Spleen (tissue), 11 donors: ENCODE data around the gene JAM3. TPM values are rescaled to one million over a fixed set of nuclear protein-coding genes. Genes with fewer than 3 reads are reported as not detected.

Source experiments
- DNase-seq: peaks from one replicate; pipeline ENCODE4 v3.0.0-alpha.2; 2020
- H3K27ac ChIP-seq, 8 donors: fragments of 200-600 bp; sonication (generic) in 7 of 8; 1 replicate in 4 of 8; 2 replicates in 4 of 8; pipeline versions ENCODE4 v1.5.0 to v1.8.0; 2016 to 2021; ENCODE audit warnings: inconsistent platforms in 4 of 8, mild to moderate bottlenecking in 4 of 8, moderate library complexity in 1 of 8
- H3K27me3 ChIP-seq, 7 donors: fragments of 200-600 bp; sonication (generic) in 6 of 7; replicated peaks in 1 of 7; 1 replicate in 4 of 7; 2 replicates in 3 of 7; pipeline versions ENCODE4 v1.5.0 to v1.8.0; 2016 to 2021; ENCODE audit warnings: inconsistent platforms in 3 of 7, mild to moderate bottlenecking in 1 of 7
- H3K36me3 ChIP-seq, 6 donors: fragments of 200-600 bp; sonication (generic) in 5 of 6; 1 replicate in 4 of 6; 2 replicates in 2 of 6; pipeline versions ENCODE4 v1.5.0 to v1.8.0; 2016 to 2021; ENCODE audit warnings: inconsistent platforms in 2 of 6
- H3K4me1 ChIP-seq, 6 donors: fragments of 200-600 bp; sonication (generic) in 5 of 6; 1 replicate in 3 of 6; 2 replicates in 3 of 6; pipeline versions ENCODE4 v1.5.0 to v1.8.0; 2016 to 2021; ENCODE audit warnings: inconsistent platforms in 3 of 6
- H3K4me3 ChIP-seq, 8 donors: fragments of 200-600 bp; sonication (generic) in 7 of 8; 1 replicate in 4 of 8; 2 replicates in 4 of 8; pipeline versions ENCODE4 v1.5.0 to v1.8.0; 2016 to 2021; ENCODE audit warnings: inconsistent platforms in 4 of 8, mild to moderate bottlenecking in 4 of 8, moderate library complexity in 2 of 8
- H3K9me3 ChIP-seq, 8 donors: fragments of 200-600 bp; sonication (generic) in 7 of 8; 1 replicate in 4 of 8; 2 replicates in 4 of 8; pipeline versions ENCODE4 v1.5.0 to v1.8.0; 2016 to 2021; ENCODE audit warnings: inconsistent platforms in 4 of 8
- POLR2A ChIP-seq, 3 donors: fragments of 450-650 bp; IDR thresholded peaks; one replicate each; pipeline ENCODE4 v1.5.1; 2017; ENCODE audit warnings: antibody characterized with exemption in 3 of 3, mild to moderate bottlenecking in 1 of 3
- POLR2AphosphoS5 ChIP-seq, 3 donors: sonication (generic); formaldehyde crosslinking; IDR thresholded peaks; one replicate each; pipeline ENCODE4 v1.5.1; 2017; ENCODE audit warnings: antibody characterized with exemption in 3 of 3
- WGBS, 5 donors: extraction: QIAGEN DNeasy Blood & Tissue Kit in 3 of 5; methylation state at CpG; one replicate each; pipeline versions ENCODE4 v1.1.5 to v1.1.7; 2013 to 2018; 5-methylcytosine and 5-hydroxymethylcytosine counted together
- intact Hi-C: fragments of 100-400 bp; cut with DNase I; formaldehyde crosslinking; loops from one replicate; pipeline ENCODE4 v1.15.0; 2023; ENCODE audit warnings: low total_unique reads
- polyA plus RNA-seq, 3 donors: library from polyadenylated mRNA; stranded (reverse); fragments of 200-250 nt; gene quantifications; one replicate each; pipeline ENCODE4 v1.2.1, GENCODE V29; 2013
- total RNA-seq, 7 donors: library from RNA; depleted of rRNA in 3 of 7; stranded (reverse); fragments of >200 nt in 3 of 7; fragmentation: NEBNext Ultra II Directional in 4 of 7; extraction: Animal tissue kit (Norgen Biotek cat#: 25700) in 4 of 7; gene quantifications; one replicate each; pipeline versions ENCODE4 v1.1.0 to v1.2.1, GENCODE V29; 2016 to 2021
- TF ChIP-seq, protein P1 (sequence below), 11 experiments: fragments of 200-600 bp in 7 of 11; fragments of 450-650 bp in 4 of 11; sonication (generic) in 4 of 11; IDR thresholded peaks in 8 of 11; conservative IDR thresholded peaks in 3 of 11; 1 replicate in 7 of 11; 2 replicates in 4 of 11; pipeline versions ENCODE4 v1.4.0 to v1.8.0; 2016 to 2021; ENCODE audit warnings: antibody characterized with exemption in 11 of 11, inconsistent platforms in 4 of 11, mild to moderate bottlenecking in 1 of 11
- donor health status: healthy with polysubstance abuse.
- donor health status: DM: no; HTN: no; CAD: no; lungs with moderate emphysema.
- donor health status: DM: no; HTN: no; CAD: no.
- donor health status: Bipolar disorder and iron deficiency.
- donor health status: healthy.
- donor health status: DM: no; HTN: no; CAD: no.
- donor health status: DM: yes; HTN: yes; CAD: no.

Gene JAM3
- total and polyA plus RNA-seq, 10 donors, result 9.5 to 28.7 (median 23.2) TPM

DNA sequence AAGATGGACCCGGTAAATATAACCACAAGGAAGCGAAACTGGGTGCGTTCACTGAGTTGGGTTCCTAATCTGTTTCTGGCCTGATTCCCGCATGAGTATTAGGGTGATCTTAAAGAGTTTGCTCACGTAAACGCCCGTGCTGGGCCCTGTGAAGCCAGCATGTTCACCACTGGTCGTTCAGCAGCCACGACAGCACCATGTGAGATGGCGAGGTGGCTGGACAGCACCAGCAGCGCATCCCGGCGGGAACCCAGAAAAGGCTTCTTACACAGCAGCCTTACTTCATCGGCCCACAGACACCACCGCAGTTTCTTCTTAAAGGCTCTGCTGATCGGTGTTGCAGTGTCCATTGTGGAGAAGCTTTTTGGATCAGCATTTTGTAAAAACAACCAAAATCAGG, 80.5 kb downstream of the JAM3 start:
- H3K27ac ChIP-seq, result no peak overlapping the region
- H3K9me3 ChIP-seq, result no peaks in the 10 kb centered on the region
- no peak overlapping the region for H3K4me3 ChIP-seq
- intact Hi-C loops, result loop anchor here (10.0 kb wide), 1 partner anchor 225 kb away; no protein-coding TSS in a partner anchor
- H3K27me3 ChIP-seq, result no peaks in the 10 kb centered on the region
- 93 to 97% (median 94%) methylated on average over 16 of the region's 16 CpGs for WGBS, 5 donors
- TF ChIP-seq, protein P1, sequence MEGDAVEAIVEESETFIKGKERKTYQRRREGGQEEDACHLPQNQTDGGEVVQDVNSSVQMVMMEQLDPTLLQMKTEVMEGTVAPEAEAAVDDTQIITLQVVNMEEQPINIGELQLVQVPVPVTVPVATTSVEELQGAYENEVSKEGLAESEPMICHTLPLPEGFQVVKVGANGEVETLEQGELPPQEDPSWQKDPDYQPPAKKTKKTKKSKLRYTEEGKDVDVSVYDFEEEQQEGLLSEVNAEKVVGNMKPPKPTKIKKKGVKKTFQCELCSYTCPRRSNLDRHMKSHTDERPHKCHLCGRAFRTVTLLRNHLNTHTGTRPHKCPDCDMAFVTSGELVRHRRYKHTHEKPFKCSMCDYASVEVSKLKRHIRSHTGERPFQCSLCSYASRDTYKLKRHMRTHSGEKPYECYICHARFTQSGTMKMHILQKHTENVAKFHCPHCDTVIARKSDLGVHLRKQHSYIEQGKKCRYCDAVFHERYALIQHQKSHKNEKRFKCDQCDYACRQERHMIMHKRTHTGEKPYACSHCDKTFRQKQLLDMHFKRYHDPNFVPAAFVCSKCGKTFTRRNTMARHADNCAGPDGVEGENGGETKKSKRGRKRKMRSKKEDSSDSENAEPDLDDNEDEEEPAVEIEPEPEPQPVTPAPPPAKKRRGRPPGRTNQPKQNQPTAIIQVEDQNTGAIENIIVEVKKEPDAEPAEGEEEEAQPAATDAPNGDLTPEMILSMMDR (IDR thresholded peaks at IDR 0.05 in 8 of 11, conservative IDR thresholded peaks at IDR 0.05 in 3 of 11), result no peak
- TF ChIP-seq POLR2A (IDR thresholded peaks at IDR 0.05) (no peak), POLR2AphosphoS5 (IDR thresholded peaks at IDR 0.05) (no peak)
- peaks cover 0 to 100% (median 41%) of the 10 kb centered on the region in 6 donors for H3K36me3 ChIP-seq
- H3K4me1 ChIP-seq, result no peaks in the 10 kb centered on the region
- DNase-seq, result no peak

DNA sequence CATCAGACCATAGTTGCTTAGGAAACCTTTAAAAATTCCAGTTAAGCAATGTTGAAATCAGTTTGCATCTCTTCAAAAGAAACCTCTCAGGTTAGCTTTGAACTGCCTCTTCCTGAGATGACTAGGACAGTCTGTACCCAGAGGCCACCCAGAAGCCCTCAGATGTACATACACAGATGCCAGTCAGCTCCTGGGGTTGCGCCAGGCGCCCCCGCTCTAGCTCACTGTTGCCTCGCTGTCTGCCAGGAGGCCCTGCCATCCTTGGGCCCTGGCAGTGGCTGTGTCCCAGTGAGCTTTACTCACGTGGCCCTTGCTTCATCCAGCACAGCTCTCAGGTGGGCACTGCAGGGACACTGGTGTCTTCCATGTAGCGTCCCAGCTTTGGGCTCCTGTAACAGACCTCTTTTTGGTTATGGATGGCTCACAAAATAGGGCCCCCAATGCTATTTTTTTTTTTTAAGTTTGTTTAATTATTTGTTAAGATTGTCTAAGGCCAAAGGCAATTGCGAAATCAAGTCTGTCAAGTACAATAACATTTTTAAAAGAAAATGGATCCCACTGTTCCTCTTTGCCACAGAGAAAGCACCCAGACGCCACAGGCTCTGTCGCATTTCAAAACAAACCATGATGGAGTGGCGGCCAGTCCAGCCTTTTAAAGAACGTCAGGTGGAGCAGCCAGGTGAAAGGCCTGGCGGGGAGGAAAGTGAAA, 81.5 kb downstream of the JAM3 start:
- Histone ChIP-seq H3K4me1 (no peaks in the 10 kb centered on the region), H3K4me3 (no peak overlapping the region), H3K27me3 (no peaks in the 10 kb centered on the region), H3K27ac (no peak overlapping the region), H3K9me3 (no peaks in the 10 kb centered on the region), H3K36me3 (peaks cover 0 to 100% (median 45%) of the 10 kb centered on the region in 6 donors)
- intact Hi-C loops, result no loop called here
- WGBS, 5 donors, result 90 to 94% (median 91%) methylated on average over 12 of the region's 12 CpGs
- DNase-seq, result no peak
- no peak for TF ChIP-seq POLR2A (IDR thresholded peaks at IDR 0.05)
- TF ChIP-seq, protein P1 (IDR thresholded peaks at IDR 0.05 in 8 of 11, conservative IDR thresholded peaks at IDR 0.05 in 3 of 11), result no peak
- TF ChIP-seq POLR2AphosphoS5 (IDR thresholded peaks at IDR 0.05), result no peak

DNA sequence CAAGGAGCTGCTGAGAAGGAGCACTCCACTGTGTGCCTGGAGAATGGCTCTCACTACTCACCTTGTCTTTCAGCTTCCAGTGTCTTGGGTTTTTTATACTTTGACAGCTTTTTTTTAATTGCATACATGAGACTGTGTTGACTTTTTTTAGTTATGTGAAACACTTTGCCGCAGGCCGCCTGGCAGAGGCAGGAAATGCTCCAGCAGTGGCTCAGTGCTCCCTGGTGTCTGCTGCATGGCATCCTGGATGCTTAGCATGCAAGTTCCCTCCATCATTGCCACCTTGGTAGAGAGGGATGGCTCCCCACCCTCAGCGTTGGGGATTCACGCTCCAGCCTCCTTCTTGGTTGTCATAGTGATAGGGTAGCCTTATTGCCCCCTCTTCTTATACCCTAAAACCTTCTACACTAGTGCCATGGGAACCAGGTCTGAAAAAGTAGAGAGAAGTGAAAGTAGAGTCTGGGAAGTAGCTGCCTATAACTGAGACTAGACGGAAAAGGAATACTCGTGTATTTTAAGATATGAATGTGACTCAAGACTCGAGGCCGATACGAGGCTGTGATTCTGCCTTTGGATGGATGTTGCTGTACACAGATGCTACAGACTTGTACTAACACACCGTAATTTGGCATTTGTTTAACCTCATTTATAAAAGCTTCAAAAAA, 82.3 kb downstream of the JAM3 start:
- 84 to 91% (median 89%) methylated on average over 10 of the region's 10 CpGs for WGBS, 5 donors
- H3K36me3 ChIP-seq, result peaks cover 0 to 100% (median 50%) of the 10 kb centered on the region in 6 donors
- no peaks in the 10 kb centered on the region for H3K9me3 ChIP-seq
- intact Hi-C loops, result no loop called here
- H3K27ac ChIP-seq, result no peak overlapping the region
- DNase-seq, result no peak
- no peaks in the 10 kb centered on the region for H3K27me3 ChIP-seq
- H3K4me1 ChIP-seq, result no peaks in the 10 kb centered on the region
- no peak overlapping the region for H3K4me3 ChIP-seq
- TF ChIP-seq POLR2A (IDR thresholded peaks at IDR 0.05) (no peak), POLR2AphosphoS5 (IDR thresholded peaks at IDR 0.05) (no peak)
- TF ChIP-seq, protein P1 (IDR thresholded peaks at IDR 0.05 in 8 of 11, conservative IDR thresholded peaks at IDR 0.05 in 3 of 11), result no peak

DNA sequence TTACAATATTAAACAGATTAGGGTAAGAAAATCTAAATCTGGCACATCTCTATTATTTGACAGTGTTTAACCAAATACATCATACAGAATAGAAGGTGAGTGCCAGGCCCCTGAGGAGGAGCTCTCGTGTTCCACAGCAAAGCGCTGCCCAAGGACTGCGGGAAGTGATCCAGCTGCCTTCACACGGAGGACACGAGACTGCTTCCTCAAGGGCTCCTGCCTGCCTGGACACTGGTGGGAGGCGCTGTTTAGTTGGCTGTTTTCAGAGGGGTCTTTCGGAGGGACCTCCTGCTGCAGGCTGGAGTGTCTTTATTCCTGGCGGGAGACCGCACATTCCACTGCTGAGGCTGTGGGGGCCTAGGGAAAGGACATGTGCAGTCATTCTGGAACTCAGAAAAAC, 83.8 kb downstream of the JAM3 start:
- Histone ChIP-seq H3K4me1 (no peaks in the 10 kb centered on the region), H3K9me3 (no peaks in the 10 kb centered on the region), H3K27ac (no peak overlapping the region), H3K36me3 (peaks cover 0 to 100% (median 63%) of the 10 kb centered on the region in 6 donors), H3K4me3 (no peak overlapping the region), H3K27me3 (no peaks in the 10 kb centered on the region)
- WGBS, 5 donors, result 76 to 89% (median 83%) methylated on average over 8 to 9 of the region's 9 CpGs
- intact Hi-C loops, result no loop called here
- no peak for TF ChIP-seq POLR2A (IDR thresholded peaks at IDR 0.05)
- TF ChIP-seq POLR2AphosphoS5 (IDR thresholded peaks at IDR 0.05), result no peak
- TF ChIP-seq, protein P1 (IDR thresholded peaks at IDR 0.05 in 8 of 11, conservative IDR thresholded peaks at IDR 0.05 in 3 of 11), result no peak
- no peak for DNase-seq
